Testis (tissue), 3 donors: ENCODE data around the gene KLF11. TPM values are rescaled to one million over a fixed set of nuclear protein-coding genes. Genes with fewer than 3 reads are reported as not detected.

Experiments used
- DNase-seq: peaks from one replicate; pipeline ENCODE4 v3.0.0-alpha.2; 2019
- H3K27ac ChIP-seq, 2 donors: fragments of 200-600 bp; sonication (generic); one replicate each; pipeline ENCODE4 v1.5.1; 2019
- H3K27me3 ChIP-seq: fragments of 200-600 bp; sonication (generic); one replicate; pipeline ENCODE4 v1.5.1; 2019
- H3K36me3 ChIP-seq: fragments of 200-600 bp; sonication (generic); one replicate; pipeline ENCODE4 v1.5.1; 2017; ENCODE audit warnings: low read depth; ENCODE audit errors: missing control alignments
- H3K4me1 ChIP-seq: fragments of 200-600 bp; sonication (generic); one replicate; pipeline ENCODE4 v1.5.1; 2019
- H3K4me3 ChIP-seq, 2 donors: fragments of 200-600 bp; sonication (generic); one replicate each; pipeline ENCODE4 v1.5.1; 2017 to 2019
- H3K9me3 ChIP-seq: fragments of 200-600 bp; sonication (generic); one replicate; pipeline ENCODE4 v1.5.1; 2017
- CTCF ChIP-seq, 3 experiments: fragments of 450-650 bp in 2 of 3; fragments of 200-600 bp in 1 of 3; sonication (generic) in 1 of 3; IDR thresholded peaks; one replicate each; pipeline ENCODE4 v1.5.1; 2016 to 2019; ENCODE audit warnings: antibody characterized with exemption in 3 of 3, mild to moderate bottlenecking in 2 of 3, moderate library complexity in 1 of 3
- POLR2A ChIP-seq: fragments of 450-650 bp; IDR thresholded peaks from one replicate; pipeline ENCODE4 v1.6.1; 2017; ENCODE audit warnings: antibody characterized with exemption, mild to moderate bottlenecking, moderate library complexity
- WGBS, 2 donors: methylation state at CpG; one replicate each; pipeline ENCODE4 v1.1.5; 2018; 5-methylcytosine and 5-hydroxymethylcytosine counted together
- intact Hi-C: fragments of 100-400 bp; cut with DNase I; formaldehyde crosslinking; loops from one replicate; pipeline ENCODE4 v1.15.1; 2023; ENCODE audit warnings: low total_unique reads
- polyA plus RNA-seq: library from polyadenylated mRNA; stranded (reverse); fragments of 350-450 nt; fragmentation: Illumina TruSeq; extraction: RNeasy Lipid Tissue Mini Kit (QIAGEN cat#74804); gene quantifications from one replicate; pipeline ENCODE4 v1.2.3, GENCODE V29; 2014; ENCODE audit warnings: low read depth, low replicate concordance; ENCODE audit not compliant: insufficient read depth
- total RNA-seq, 2 donors: library from RNA; depleted of rRNA; stranded (reverse); fragments of >200 nt; gene quantifications; one replicate each; pipeline ENCODE4 v1.2.3, GENCODE V29; 2016

KLF11 gene
- total and polyA plus RNA-seq, 3 donors from 2014 or later, result 55.0 to 72.2 (median 55.3) TPM

DNA sequence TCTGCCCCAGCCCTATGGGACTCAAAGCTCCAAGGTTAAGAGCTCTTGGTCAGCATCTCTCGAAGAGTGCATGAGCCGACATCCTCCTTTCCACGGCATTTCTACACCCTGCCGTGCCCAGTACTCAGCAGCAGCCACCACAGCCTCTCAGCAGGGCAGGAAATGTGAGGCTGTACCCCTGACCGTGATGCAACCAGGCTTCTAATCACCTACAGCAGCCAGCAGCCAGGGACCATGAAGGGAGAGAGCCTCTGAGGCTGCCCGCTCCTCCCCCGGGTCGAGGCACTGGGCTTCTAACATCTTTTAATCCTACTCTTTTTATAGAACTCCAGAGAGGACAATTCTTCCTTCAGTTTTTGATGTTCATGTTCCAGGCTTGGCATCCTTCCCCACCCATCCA, 30.4 kb downstream of the KLF11 start:
- no peaks in the 10 kb centered on the region for H3K4me1 ChIP-seq
- H3K36me3 ChIP-seq, result no peaks in the 10 kb centered on the region
- intact Hi-C loops, result no loop called here
- no peak overlapping the region for H3K27ac ChIP-seq
- H3K27me3 ChIP-seq, result no peaks in the 10 kb centered on the region
- no peak overlapping the region for H3K4me3 ChIP-seq
- DNase-seq, result no peak
- TF ChIP-seq POLR2A (no peak), CTCF (IDR thresholded peaks at IDR 0.05) (no peak)
- no peaks in the 10 kb centered on the region for H3K9me3 ChIP-seq
- 69 to 80% methylated on average over 8 of the region's 8 CpGs for WGBS, 2 donors

- Histone ChIP-seq H3K9me3 (no peaks in the 10 kb centered on the region), H3K4me3 (no peak overlapping the region), H3K27ac (no peak overlapping the region), H3K4me1 (peaks cover 3% of the 10 kb centered on the region), H3K27me3 (no peaks in the 10 kb centered on the region), H3K36me3 (no peaks in the 10 kb centered on the region)
- WGBS, 2 donors, result 89 to 90% methylated on average over 13 of the region's 13 CpGs
- intact Hi-C loops, result no loop called here
- DNase-seq, result no peak
- TF ChIP-seq CTCF (IDR thresholded peaks at IDR 0.05) (no peak), POLR2A (no peak)
Observed at GRCh38 chr2:10075101-10075500, 31.8 kb downstream of the KLF11 start.

- DNase-seq, result no peak
- Histone ChIP-seq H3K9me3 (no peaks in the 10 kb centered on the region), H3K27me3 (no peaks in the 10 kb centered on the region), H3K27ac (no peak overlapping the region), H3K4me1 (peaks cover 3% of the 10 kb centered on the region), H3K36me3 (no peaks in the 10 kb centered on the region), H3K4me3 (no peak overlapping the region)
- WGBS, 2 donors, result 68 to 72% methylated on average over 7 to 9 of the region's 9 CpGs
- no peak for TF ChIP-seq POLR2A
- TF ChIP-seq CTCF (IDR thresholded peaks at IDR 0.05), result no peak
- intact Hi-C loops, result no loop called here
Observed at GRCh38 chr2:10075571-10076209, 32.3 kb downstream of the KLF11 start.

GRCh38 chr2:10076511-10076910, 33.2 kb downstream of the KLF11 start:
- 93 to 94% methylated on average over 13 of the region's 13 CpGs for WGBS, 2 donors
- TF ChIP-seq CTCF (IDR thresholded peaks at IDR 0.05), result no peak
- TF ChIP-seq POLR2A, result no peak
- Histone ChIP-seq H3K4me1 (peaks cover 3% of the 10 kb centered on the region), H3K36me3 (no peaks in the 10 kb centered on the region), H3K9me3 (no peaks in the 10 kb centered on the region), H3K27me3 (no peaks in the 10 kb centered on the region), H3K27ac (no peak overlapping the region), H3K4me3 (no peak overlapping the region)
- DNase-seq, result no peak
- intact Hi-C loops, result no loop called here

DNA sequence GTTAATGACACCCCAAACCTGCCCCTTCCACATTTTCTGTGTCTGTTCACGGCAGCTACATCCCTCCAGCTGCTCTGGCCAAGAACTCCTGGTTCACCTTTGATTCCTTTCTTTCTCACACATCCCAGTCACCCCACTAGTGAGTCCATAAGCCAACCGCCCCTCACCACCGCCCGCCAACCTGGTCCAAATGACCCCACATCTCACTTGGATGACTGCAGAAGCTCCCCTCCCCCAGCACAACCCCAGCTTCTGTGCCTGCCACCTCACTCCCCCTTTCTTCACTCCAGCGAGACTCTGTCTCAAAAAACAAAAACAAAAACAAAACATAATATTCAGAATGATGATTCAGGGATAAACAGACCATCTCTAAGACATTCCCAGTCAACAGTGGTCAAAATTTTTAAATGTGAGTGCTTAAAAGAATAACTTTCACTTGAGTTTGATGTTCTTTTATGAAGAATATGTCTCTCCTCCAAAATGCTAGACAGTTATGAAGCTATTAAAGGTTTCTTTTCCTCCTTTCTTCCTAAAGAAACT, 33.7 kb downstream of the KLF11 start:
- no peaks in the 10 kb centered on the region for H3K36me3 ChIP-seq
- WGBS, 2 donors, result 92 to 94% methylated on average over 5 of the region's 5 CpGs
- no peaks in the 10 kb centered on the region for H3K27me3 ChIP-seq
- H3K9me3 ChIP-seq, result no peaks in the 10 kb centered on the region
- H3K4me1 ChIP-seq, result peaks cover 3% of the 10 kb centered on the region
- intact Hi-C loops, result no loop called here
- no peak overlapping the region for H3K4me3 ChIP-seq
- no peak overlapping the region for H3K27ac ChIP-seq
- TF ChIP-seq CTCF (IDR thresholded peaks at IDR 0.05), result no peak
- no peak for DNase-seq
